ENCODE data around the gene HABP2. TPM values are rescaled to one million over a fixed set of nuclear protein-coding genes. Genes with fewer than 3 reads are reported as not detected.

The HABP2 gene
- total RNA-seq, 6 experiments from 2014 or later: 162 to 705 (median 372) TPM

- DNase-seq (no peak), ATAC-seq (no peak)
- Histone ChIP-seq H3K36me3 (peaks cover 0 to 60% (median 17%) of the 10 kb centered on the region in 4 donors), H3K27ac (no peak overlapping the region), H3K4me3 (no peak overlapping the region), H3K4me1 (peaks cover 0 to 77% (median 15%) of the 10 kb centered on the region in 4 donors), H3K27me3 (no peaks in the 10 kb centered on the region), H3K9me3 (no peaks in the 10 kb centered on the region)
- intact Hi-C loops (cut with DNase I): no loop called here
- TF ChIP-seq POLR2A (IDR thresholded peaks at IDR 0.05) (no peak), CTCF (IDR thresholded peaks at IDR 0.05) (no peak)
- 86% methylated on average over 1 of the region's 8 CpGs for WGBS (ENCODE audit: insufficient coverage, low coverage, low lambda C conversion rate, missing lambda C conversion rate)
Measured at GRCh38 chr10:113569576-113569975, 16.7 kb downstream of the HABP2 start.

GRCh38 chr10:113572520-113573290, 19.9 kb downstream of the HABP2 start:
- WGBS (ENCODE audit: insufficient coverage, low coverage, low lambda C conversion rate, missing lambda C conversion rate): 61% methylated on average over 9 of the region's 11 CpGs
- TF ChIP-seq CTCF (IDR thresholded peaks at IDR 0.05) (no peak), POLR2A (IDR thresholded peaks at IDR 0.05) (no peak)
- H3K27ac ChIP-seq: peak overlapping the region in 1 of 3 donors; percentile 21
- H3K27me3 ChIP-seq: no peaks in the 10 kb centered on the region
- ATAC-seq (peak in 1 of 4 donors; percentile 4), DNase-seq (no peak)
- intact Hi-C loops (cut with DNase I): no loop called here
- no peaks in the 10 kb centered on the region for H3K9me3 ChIP-seq
- H3K36me3 ChIP-seq: peaks cover 0 to 79% (median 30%) of the 10 kb centered on the region in 4 donors
- no peak overlapping the region for H3K4me3 ChIP-seq
- peaks cover 0 to 46% (median 3%) of the 10 kb centered on the region in 4 donors for H3K4me1 ChIP-seq

GRCh38 chr10:113573368-113573767, 20.5 kb downstream of the HABP2 start:
- Histone ChIP-seq H3K4me3 (no peak overlapping the region), H3K27ac (peak overlapping the region in 1 of 3 donors; percentile 21), H3K9me3 (no peaks in the 10 kb centered on the region), H3K4me1 (peaks cover 0 to 42% (median 0%) of the 10 kb centered on the region in 4 donors), H3K27me3 (no peaks in the 10 kb centered on the region), H3K36me3 (peaks cover 0 to 79% (median 33%) of the 10 kb centered on the region in 4 donors)
- peak in 3 of 4 donors; percentile 41 to 59 (median 50) for ATAC-seq
- 56% methylated on average over 1 of the region's 1 CpG for WGBS (ENCODE audit: insufficient coverage, low coverage, low lambda C conversion rate, missing lambda C conversion rate)
- DNase-seq: no peak
- TF ChIP-seq POLR2A (IDR thresholded peaks at IDR 0.05) (no peak), CTCF (IDR thresholded peaks at IDR 0.05) (no peak)
- intact Hi-C loops (cut with DNase I): no loop called here

- Histone ChIP-seq H3K4me1 (peaks cover 0 to 19% (median 0%) of the 10 kb centered on the region in 4 donors), H3K27ac (no peak overlapping the region), H3K9me3 (no peaks in the 10 kb centered on the region), H3K4me3 (no peak overlapping the region), H3K27me3 (no peaks in the 10 kb centered on the region), H3K36me3 (peaks cover 0 to 92% (median 44%) of the 10 kb centered on the region in 4 donors)
- no peak for ATAC-seq
- no peak for DNase-seq
- WGBS (ENCODE audit: insufficient coverage, low coverage, low lambda C conversion rate, missing lambda C conversion rate): 79% methylated on average over 4 of the region's 4 CpGs
- no peak for TF ChIP-seq CTCF (IDR thresholded peaks at IDR 0.05)
- TF ChIP-seq POLR2A (IDR thresholded peaks at IDR 0.05): no peak
- intact Hi-C loops (cut with DNase I): no loop called here
Measured at GRCh38 chr10:113576852-113577251, 24.0 kb downstream of the HABP2 start.
